Measurements from ENCODE around the gene TMEM183A.
A peak's percentile ranks its signal among the peaks of the same experiment; 100 is the strongest.

TMEM183A gene

GRCh38 chr1:202987255-202987654, 19.9 kb upstream of the TMEM183A start:
- DNase-seq (ENCODE audit: insufficient read length, low spot score) (no peak), FAIRE-seq (no peak)
- no peak for TF ChIP-seq CTCF (IDR thresholded peaks at IDR 0.05; ENCODE audit: insufficient read depth, missing control alignments)

- FAIRE-seq: no peak
Observed at GRCh38 chr1:202987922-202988583, 19.1 kb upstream of the TMEM183A start.

GRCh38 chr1:202989879-202990278, 17.3 kb upstream of the TMEM183A start:
- TF ChIP-seq CTCF (IDR thresholded peaks at IDR 0.05; ENCODE audit: insufficient read depth, missing control alignments): no peak
- FAIRE-seq: no peak

More at GRCh38 chr1:202987922-202988583, 19.1 kb upstream of the TMEM183A start:
- DNase-seq (ENCODE audit: insufficient read length, low spot score): no peak
- no peak for TF ChIP-seq CTCF (IDR thresholded peaks at IDR 0.05; ENCODE audit: insufficient read depth, missing control alignments)

GRCh38 chr1:202991112-202991511, 16.1 kb upstream of the TMEM183A start:
- no peak for TF ChIP-seq CTCF (IDR thresholded peaks at IDR 0.05; ENCODE audit: insufficient read depth, missing control alignments)
- DNase-seq (ENCODE audit: insufficient read length, low spot score) (no peak), FAIRE-seq (no peak)

More at GRCh38 chr1:202989879-202990278, 17.3 kb upstream of the TMEM183A start:
- DNase-seq (ENCODE audit: insufficient read length, low spot score): no peak

GRCh38 chr1:202994756-202995155, 12.4 kb upstream of the TMEM183A start:
- FAIRE-seq: no peak
- no peak for DNase-seq (ENCODE audit: insufficient read length, low spot score)
- no peak for TF ChIP-seq CTCF (IDR thresholded peaks at IDR 0.05; ENCODE audit: insufficient read depth, missing control alignments)

GRCh38 chr1:202998836-202999750, 8.1 kb upstream of the TMEM183A start:
- DNase-seq (ENCODE audit: insufficient read length, low spot score) (no peak), FAIRE-seq (peak; percentile 70)
- TF ChIP-seq CTCF (IDR thresholded peaks at IDR 0.05; ENCODE audit: insufficient read depth, missing control alignments): peak; percentile 95
